Fibroblast of skin of right quadriceps (primary cell): ENCODE data around the gene SGK1.
A peak's percentile ranks its signal among the peaks of the same experiment; 100 is the strongest.
"Not testable (repeated sequence)": the region's sequence is repeated elsewhere in the genome, so short reads cannot be mapped to it uniquely, and the experiment has no call there.

Experiments
- DNase-seq: peaks from one replicate; pipeline ENCODE4 v3.0.0-alpha.2; 2013

SGK1 gene

DNA sequence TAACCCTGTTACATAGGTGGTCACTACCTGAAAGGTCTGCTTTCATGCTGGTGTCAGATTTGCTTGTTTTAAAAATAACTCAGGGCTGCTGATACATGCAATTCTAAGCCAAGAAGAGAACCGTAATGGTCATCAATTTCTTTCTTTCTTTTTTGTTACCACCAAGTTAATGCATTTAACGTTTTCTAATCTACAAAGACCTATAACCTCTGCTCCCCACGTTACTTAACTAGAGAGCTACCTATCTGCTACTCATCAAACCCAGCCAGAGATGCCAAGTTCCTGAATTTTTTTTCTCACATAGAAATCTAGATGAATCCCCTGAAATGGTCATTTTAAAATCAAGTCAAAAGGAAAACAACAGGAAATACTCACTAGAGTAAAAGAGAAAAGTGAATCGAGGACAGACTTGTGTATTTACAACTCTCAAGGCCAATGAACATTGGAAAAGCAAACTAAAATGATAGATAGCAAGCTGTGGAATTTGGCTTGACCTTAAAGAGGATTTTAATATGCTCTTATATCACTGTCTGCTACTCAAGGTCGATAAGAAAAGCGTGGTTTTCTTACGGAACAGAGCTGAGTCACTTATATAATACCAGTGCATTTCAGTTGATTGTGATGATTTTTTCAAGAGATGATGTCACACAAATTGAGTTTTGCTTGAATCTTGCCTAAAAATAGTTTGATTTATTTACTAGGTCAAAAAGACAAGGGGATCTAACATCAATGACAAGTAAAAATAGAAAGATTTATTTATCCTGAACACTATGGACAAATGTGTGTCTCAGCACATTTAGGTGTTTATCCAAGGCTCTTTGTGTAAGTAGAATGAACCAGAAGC is 67.9 kb downstream of the SGK1 start:
- peak; percentile 55 for DNase-seq

DNA sequence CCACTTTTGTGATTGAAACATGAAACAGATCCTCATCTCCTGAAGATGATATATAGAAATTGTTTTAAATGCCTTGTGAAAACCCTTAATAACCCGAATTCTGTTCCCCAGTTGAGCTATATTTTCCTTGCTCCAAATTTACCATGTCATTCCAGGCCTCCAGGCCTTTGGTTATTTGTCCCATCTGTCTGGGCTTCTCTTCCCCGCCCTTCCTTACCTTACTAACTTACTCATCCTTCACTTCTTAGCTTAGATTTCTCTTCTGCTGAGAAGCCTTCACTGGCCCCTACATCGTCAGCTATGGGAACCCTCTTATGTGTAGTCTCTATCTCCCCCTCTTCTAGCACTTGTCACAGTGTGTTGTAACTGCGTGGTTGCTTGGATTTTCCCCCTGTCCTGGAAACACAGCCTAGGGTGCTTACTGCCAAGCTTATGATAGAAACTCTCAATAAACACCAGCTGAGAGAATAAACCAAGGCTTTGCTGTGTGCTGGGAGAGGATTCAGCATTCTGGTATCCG is 68.6 kb downstream of the SGK1 start:
- DNase-seq = no peak

DNA sequence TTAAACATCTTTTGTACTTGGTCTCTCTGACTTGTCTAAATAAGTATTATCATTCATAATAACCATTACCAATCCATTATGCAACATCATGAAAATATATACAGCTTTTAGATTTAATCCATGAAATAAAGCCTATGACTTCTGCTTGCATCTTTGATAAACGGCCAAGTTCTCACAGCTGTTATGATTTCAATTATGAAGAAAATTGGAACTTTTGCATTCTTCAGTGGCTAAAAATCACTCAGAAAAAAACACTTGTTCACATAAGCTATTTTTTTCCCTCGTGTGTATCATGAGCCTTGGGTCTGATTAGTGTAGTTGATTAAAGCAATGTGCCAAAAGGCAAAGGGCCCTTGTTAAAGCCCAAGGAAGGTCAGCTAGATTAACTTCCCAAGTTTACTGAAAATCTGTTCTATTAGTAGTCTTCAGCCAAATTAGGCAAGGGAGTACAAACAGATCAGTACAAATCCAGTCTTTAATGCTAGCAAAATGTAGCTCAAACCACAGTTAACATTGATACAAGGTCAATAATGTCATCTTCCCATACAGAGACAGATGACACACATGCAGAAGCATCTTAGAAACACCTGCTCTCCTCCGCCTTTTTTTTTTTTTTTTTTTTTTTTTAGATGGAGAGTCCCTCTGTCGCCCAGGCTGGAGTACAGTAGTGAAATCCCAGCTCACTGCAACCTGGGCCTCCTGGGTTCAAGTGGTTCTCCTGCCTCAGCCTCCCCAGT is 69.9 kb downstream of the SGK1 start:
- DNase-seq = no peak

DNA sequence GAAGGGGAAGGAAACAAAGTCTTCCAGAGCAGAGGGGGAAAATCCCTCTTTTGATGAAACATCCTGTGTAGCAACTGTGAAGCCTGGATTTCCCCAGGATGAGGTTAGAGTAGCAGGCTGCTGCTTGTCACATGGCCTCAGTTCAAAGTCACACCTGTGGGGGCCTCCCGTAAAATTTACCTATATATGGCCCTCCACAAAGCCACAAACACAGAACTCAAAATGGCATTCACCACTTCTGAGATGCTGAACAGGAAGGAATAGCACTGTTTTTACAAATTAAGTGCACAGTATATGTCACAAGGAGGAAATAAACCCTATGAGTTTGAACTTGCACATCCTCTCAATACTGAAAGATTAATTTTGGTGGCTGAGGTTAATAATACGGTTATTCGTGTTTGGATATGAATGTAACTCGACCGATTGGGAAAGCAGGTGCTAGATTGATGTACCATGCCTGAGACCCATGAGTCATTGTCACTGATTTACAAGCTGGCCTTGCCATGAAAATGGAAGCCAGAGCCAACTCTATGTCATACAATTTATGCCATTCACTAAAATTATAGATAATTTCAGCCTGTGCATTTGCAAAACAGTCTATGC is 70.6 kb downstream of the SGK1 start:
- no peak for DNase-seq

DNA sequence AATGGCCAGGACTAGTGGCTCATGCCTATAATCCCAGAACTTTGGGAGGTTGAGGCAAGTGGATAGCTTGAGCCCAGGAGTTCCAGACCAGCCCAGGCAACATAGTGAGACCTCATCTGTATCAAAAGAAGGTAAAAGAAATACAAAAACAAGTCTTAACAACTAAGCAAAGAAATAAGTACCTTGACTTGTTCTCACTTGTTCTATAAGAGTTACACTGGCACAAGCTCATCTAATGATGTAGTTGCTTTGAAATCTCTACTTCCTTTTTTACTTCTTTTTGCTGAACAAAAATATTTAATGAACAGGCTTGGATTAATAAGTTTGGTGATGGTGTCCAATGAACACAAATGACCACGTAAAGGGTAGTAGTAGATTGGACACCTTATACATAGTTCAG is 72.2 kb downstream of the SGK1 start:
- DNase-seq = no peak

DNA sequence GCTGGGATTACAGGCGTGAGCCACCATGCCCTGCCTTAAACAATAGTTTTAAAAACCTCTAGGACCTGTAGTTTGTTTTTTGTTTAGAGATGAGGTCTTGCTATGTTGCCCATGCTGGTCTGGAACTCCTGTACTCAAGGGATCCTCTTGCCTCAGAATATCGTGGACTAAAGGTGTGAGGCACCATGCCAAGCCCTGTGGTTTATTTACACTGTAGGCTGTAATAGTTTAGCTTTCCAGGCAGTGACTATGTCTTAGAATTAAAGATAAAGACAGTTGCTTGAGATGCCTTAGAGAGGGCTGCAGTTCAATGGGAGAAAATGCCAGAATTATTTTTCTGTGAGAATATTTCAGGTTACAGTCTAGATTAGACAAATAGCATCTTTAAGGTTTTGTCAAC is 72.9 kb downstream of the SGK1 start:
- DNase-seq = peak; percentile 56

DNA sequence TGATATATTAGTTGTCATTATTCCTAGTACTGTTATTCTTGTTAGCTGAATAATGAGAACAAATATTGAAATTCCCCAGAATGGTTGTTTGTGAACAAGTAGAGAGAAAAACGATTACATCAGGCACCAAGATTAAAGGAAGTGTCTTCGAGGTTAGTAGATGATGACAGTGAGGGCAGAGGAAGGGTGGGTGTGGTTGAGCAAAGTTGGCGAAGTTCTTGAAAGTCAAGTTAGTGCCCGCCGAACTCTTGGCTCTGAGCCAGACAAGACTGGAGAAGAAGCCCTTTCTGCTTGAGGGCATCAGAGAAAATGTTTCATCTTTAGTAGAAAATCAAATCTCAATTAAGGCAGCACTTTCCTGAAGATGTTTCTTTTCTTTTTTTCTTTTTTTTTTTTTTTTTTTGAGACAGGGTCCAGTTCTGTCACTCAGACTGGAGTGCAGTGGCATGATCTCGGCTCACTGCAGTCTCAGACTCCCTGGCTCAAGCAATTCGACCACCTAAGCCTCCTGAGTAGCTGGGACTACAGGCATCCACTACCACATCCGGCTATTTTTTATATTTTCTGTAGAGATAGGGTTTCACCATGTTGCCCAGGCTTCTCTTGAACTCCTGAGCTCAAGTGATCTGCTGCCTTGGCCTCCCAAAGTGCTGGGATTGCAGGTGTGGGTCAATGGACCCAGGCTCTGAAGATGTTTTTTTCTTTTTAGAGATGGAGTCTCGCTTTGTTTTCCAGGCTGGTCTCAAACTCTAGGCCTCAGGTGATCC is 77.1 kb downstream of the SGK1 start:
- no peak for DNase-seq

DNA sequence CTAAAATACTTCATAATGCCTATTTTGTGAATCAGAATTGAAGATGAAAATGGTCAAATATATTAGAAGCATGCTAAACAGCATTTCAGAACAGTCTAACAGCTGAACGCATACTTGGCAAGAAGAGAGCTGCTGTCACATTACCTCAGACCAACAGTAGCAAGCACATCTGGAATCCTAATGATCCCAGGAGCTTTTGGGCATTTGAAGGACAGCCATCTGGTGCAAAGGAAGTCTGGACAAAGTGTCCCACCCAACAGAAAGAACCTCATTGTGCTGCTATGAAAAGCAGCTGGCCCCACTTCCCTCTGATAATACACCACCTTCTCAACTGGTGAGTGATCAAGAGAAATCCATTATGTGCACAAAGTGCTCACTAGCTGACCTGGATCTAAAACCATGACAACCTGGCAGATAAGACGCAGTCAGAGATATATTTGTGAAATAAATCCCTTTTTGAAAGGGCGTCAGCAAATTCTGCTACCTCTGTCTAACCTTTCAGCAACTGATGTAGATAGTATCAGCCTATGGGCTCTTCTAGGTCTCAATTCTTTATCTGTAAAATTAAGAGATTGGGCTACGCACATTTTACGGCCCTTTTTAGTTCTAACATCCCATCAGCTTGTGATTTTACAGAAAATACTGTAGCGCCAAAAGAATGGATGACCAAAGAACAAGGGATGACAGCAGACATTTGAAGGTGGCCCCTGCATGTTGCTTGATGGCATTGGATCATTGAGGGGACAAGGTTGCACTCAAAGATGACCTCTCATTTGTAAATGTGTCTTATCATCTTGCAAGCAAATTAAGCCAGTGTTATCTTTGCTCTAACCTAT is 78.7 kb downstream of the SGK1 start:
- no peak for DNase-seq

DNA sequence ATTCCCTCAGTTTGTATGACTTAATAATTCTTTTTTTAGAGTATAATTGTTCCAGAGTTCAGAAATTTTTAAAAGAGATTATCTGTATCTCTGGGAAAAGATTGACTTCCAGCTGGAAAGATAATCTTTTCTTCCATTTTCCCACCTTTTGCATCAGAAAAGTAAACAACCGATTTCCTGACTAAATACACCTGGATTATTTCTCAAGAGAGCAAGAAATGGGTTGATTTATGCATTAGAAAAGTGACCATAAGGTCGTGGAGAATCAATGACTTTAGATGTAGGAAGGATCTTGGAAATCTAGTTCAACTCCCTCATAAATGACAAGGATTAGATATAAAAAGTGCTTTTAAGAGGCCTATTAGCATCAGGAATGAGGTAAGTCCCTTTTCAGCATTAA is 79.9 kb downstream of the SGK1 start:
- DNase-seq = no peak

DNA sequence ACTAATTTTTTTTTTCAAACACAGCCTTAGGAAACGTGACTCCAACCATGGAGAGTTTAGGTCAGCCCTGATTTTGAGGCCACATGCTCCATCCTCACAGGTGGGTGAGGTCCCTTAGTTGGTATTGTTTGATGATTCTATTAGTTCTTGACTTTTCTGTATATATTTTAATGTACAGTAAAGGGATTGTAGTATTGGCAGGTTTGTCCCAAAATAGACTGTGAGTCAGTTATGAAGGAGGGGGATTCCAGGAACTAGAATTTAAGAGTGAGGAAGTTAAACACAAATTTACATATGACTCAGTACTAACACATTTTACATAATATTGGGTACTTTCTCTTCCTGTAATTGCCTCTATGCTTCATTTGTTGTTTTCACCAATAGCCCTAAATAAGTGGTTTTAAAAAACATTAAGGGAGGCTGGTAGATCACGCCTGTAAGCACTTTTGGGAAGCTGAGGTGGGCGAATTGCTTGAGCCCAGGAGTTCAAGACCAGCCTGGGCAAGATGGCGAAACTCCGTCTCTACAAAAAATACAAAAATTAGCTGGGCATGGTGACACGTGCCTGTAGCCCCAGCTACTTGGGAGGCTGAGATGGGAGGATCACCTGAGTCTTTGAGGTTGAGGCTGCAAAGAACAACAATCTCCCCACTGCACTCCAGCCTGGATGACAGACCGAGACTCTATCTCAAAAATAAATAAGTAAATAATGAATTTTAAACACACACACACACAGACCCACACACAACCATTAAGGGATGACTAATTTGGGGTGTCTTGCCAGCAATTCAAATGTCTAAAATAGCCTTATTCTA is 81.8 kb downstream of the SGK1 start:
- peak; percentile 88 for DNase-seq

DNA sequence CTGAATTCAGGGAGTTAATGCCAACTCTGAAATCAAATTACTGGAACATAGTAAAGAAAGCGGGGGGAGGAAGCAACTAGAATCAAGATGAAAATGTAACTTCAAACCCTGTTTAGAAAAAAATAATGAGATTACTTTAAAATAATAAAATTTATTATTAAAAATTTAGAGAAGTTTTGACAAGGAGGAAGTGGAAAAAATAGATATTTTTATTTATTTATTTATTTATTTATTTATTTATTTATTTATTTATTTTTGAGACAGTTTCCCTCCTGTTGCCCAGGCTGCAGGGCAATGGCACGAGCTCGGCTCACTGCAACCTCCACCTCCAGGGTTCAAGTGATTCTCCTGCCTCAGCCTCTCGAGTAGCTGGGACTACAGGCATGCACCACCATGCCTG is 82.6 kb downstream of the SGK1 start:
- DNase-seq = not testable (repeated sequence)

DNA sequence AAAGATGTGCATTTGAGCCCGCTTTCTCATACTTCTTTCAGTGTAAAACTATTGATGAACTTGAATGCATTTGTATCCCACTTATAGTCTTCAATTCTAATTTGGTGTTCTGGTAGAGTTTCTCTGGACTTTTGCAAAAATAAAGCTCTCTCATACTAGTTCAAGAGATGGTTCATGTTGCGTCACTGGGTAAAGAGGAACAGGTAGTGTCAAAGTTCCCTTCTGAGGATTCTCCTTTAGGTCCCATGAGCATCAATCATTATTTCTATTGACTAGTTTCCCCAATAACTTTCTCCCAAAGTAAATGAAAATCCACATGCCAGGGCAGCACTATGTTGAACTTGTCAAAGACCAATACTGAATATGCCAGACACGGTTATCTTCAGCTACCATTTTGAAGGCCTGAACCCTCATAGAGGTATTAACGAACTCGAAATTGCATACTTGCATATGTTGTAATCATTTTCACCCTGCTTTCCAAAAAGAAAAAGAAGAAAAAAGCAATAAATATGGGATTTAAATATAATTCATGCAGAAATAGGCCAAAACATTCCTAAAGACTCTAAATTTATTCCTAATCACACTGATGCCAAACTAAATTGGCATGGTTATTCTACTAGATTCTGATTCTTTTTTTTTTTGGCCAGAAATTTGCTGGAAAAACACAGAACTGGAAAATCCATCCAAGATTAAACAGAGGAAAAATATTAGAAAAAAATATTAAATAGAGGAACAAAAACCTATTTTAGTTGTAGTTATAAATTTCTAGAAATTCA is 84.5 kb downstream of the SGK1 start:
- DNase-seq = no peak

DNA sequence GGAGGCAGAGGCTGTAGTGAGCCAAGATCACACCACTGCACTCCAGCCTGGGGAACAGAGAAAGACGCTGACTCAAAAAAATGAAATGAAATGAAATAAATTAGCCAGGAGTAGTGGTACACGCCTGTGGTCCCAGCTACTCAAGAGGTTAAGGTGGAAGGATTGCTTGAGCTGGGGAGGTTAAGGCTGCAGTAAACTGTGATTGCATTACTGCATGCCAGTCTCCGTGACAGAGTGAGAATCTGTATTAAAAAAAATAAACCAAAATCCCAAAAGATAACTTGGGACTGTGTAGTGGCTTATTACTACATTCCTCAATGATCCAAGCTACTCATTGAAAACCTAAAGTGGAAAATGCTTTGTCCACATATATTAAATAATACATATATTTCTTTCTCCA is 87.0 kb downstream of the SGK1 start:
- no peak for DNase-seq

DNA sequence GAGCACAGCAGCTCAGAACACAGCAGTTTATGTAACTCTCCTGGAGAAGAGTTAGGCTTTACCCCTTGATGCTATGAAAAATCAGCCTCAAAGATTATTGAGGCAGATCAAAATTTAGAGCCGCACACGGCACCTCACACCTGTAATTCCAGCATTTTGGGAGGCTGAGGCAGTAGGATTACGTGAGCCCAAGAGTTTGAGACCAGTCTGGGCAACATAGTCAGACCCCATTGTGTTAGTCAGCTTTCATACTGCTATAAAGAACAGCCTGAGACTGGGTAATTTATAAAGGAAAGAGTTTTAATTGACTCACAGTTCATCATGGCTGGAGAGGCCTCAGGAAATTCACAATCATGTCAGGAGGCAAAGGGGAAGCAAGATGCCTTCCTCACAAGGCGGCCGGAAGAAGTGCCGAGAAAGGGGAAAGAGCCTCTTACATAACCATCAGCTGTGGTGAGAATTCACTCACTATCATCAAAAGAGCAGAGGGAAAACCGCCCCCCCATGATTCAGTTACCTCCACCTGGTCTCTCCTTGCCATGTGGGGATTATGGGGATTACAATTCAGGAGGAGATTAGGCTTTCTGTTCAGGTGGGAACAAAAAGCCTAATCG is 87.7 kb downstream of the SGK1 start:
- DNase-seq = no peak

DNA sequence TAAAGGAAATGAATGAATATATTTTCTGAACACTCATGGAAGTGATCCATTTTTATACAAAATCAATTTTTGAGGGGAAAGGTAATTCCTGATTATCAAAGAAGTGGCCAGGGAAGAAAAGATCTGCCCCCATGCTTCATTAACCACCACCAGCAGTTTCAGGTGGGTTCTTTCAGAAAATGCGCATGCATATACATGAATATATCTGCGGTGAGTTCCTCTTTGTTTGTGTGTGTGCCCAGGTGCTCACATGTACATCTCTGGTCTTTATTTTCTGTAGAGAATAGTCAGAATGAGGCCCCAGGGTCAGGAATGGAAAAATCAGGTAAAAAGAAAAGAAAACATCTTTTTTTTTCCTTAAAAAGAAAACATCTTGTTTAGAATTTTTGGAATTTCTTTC is 88.4 kb downstream of the SGK1 start:
- DNase-seq = no peak

DNA sequence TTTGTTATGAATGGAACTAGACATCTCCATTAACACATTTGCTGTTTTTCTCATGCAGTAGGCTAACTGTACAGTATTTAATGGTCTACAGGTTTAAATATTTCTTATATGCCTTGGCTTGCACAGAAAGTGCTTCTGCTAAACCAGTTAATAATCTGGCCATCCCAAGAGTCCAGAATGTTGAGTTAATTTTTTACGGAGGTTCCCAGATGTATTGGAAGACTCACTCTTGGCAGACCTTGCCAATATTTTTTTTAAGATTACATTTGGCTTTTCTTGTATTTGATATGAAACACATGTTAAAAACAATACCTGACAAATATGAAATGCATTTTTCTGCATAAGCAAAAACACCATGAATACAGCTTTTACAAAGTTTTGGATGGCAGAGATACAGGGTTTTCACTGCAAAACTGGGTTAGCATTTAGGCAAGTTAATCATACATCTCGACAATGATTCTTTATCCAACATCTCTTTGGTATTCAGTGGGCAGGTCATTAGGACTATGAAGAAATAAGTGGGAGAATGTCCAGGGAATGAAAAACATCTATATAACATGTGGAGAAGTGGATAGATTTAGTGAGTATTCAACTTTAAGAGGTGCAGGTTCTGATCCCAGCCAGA is 94.0 kb downstream of the SGK1 start:
- DNase-seq = peak; percentile 47

DNA sequence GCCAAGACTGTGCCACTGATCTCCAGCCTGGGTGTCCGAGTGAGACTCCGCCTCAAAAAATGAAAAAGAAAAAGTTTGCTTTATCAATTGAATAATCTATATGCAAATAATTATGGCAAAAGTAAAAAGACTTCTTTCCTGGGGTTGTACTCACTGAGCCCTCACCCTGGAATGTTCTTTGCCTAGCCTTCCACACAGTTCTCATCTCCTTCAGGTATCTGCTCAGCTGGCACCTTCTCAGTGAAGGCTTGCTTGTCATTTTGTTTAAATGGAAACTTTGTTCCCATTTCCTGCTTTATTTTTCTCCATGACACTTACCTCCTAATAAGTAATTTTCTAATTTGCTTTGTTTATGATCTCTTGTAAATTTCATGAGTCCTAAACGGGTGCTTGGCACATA is 96.7 kb downstream of the SGK1 start:
- DNase-seq = no peak

DNA sequence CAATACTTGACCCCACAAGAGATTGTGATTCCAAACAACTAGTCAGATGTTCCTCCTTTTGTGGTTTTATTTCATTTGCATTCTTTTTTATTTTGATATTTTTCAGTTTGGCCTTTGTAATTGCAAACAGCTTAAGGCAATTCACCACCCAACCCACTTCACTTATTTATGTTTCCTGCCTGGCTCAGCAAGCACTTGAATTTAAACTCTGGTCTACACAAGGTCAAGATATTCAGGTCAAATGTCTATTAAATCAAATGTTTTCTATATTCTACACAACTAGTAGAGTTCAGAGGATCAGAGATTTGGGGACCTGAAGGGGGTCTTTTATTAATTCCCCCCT is 100.1 kb downstream of the SGK1 start:
- no peak for DNase-seq

DNA sequence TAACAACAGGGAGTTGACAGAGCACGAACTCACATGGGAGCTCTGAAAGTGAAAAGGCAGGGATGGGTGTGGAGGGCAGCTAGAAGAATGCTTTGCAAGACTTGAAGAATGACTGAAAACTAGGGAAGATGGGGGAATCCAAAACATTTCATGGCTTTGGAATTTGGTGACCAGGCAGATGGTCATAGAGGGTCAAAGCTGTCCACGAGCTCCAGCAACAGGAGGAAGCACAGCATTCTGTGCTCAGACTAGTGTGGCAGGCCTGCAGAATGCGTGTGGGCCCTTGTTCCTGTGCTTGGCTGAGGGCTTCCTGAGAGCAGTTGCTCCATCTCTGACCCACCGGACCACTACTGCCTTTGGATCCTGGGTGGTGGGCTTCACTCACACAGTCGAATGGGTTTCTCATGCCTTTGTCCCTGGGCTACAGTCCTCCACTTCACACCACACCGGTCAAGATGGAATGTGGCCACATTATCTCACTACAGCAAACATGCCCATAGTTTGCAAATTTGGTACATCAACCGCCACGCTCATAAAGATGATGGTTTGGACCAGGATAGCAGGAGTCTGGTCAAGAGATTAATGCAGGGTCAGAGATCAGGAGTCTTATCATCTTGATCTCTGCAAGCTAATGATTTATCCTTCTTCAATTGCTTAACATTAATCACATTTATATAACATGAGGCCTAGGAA is 100.7 kb downstream of the SGK1 start:
- peak; percentile 9 for DNase-seq
